SH-SY5Y (cell line): ENCODE data around the gene SLC2A2.

Experiments
- GATA2 ChIP-seq: IDR thresholded peaks from 2 replicates; pipeline ENCODE4 v1.6.1; 2011; ENCODE audit warnings: mild to moderate bottlenecking, low read depth, low read length
- GATA3 ChIP-seq: IDR thresholded peaks from 2 replicates; pipeline ENCODE4 v1.6.1; 2011; ENCODE audit warnings: low read depth, mild to moderate bottlenecking, low read length, moderate library complexity

SLC2A2 gene

DNA sequence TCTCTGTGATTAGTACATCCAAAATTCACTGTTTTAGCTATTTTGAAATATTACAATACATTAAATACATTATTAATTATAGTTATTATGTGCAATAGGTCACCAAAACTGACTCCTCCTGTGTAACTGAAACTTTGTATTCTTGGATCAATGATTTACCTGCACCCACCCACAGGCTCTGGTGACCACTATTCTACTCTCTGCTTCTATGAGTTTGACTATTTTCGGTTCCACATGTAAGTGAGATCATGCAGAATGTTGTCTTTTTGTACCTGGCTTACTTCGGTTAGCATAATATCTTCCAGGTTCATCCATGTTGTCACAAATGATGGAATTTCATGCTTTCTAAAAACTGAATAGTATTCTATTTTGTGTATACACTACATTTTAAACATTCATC lies 43.8 kb downstream of the SLC2A2 start:
- no peak for TF ChIP-seq GATA2
- no peak for TF ChIP-seq GATA3

DNA sequence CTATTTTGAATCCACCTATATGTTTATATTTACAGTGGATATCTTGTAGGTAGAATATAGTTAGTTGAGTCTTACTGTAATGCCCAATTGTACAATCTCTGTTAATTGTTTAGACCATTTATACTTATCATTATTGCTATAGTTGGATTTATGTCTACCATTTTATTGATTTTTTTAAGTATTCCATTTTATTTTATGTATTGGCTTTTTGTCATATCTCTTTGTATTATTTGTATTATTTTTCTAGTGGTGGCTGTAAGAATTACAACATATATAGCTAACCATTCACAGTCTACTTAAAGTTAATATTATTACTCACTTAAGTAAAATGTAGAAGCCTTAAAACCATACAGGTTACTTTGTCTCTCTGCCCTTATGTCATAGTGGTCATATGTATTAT lies 46.1 kb downstream of the SLC2A2 start:
- TF ChIP-seq GATA2 (no peak), GATA3 (no peak)

DNA sequence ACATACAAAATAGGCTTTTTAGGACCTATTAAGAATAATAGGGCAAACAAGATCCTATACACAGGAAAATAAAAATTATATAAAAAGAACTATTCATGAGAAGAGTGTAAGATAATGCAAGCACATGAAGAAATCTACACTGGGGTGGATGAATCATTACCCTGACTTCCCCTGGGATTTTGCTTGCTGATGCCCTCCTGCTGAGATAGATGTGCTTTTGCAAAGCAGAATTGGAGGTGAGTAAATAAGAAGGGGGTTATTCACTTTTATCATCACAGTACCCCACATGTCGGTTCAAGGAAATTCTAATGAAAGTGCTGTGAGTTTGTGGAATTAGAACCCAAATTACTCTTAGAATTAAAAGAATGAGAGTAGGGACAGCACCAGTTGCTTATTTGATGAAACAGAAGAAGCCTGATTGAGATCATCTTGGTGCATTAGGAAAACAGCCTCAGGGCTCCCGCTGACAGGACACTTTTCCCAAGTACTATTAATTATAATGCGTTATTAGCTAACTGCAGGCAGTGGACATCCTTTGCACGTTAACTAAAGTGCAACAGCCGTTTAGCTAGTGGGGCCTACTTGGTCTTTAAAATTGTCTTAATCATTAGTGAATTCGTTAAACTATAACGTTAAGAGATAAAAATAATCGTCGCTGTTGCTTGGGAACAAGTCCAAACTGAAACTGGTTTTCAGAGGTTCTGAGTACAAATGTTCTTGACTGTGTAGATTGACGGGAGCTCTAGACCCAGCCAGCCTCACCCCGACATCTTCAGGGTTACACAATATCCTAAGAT lies 48.4 kb downstream of the SLC2A2 start:
- TF ChIP-seq GATA3 = no peak
- no peak for TF ChIP-seq GATA2

DNA sequence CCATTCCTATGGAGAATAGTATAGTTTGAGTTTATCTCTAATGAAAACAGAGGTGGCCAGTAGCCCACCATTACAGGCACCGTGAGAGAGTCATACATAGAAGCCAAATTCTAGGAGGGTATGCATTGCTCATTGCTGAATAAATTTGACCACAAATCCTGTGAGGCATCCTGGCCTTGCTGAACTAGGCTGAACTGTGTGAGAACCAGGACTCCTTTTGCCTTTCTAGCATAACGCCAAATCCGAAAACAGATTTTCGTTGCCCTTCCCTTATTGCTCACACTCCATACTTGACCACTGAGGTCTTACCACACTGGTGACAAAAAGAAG lies 50.4 kb downstream of the SLC2A2 start:
- TF ChIP-seq GATA2 = no peak
- TF ChIP-seq GATA3 = no peak

DNA sequence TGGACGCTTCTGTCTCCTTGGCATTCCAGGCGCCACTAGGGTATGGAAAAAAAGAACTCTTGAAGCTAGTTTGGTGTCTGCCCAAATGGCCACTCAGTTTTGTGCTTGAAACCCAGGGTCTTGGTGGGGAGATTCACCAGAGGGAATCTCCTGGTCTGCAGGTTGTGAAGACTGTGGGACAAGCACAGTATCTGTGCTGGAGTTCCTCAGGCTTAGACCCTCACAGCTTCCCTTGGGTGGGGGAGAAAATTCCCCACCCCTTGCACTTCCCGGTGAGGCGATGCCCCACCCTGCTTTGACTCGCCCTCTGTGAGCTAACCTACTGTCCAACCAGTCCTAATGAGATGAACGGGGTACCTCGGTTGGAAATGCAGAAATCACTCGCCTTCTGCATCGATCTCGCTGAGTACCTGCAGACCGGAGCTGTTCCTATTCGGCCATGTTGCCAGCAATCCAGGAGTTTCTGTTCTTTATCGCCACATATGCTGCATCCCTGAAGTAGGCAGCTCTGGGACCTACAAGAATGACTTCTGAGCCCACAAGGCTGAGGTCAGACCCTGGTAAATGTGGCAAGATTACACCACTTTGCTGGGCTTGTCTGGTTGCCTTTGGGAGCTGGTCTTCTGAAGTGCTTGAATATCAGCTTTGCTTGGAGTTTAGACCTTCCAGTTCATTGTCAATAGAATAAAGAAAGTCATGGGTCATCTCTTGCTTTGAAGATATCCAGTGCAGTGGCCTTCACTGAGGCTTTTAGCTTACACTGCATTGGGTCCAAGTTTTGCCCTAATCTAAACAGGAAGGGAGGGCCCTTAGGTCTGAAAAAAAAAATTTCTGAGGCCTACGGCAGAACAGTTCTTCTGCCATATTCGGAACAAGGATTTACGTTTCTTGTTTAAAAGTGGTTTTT lies 51.0 kb downstream of the SLC2A2 start:
- no peak for TF ChIP-seq GATA2
- TF ChIP-seq GATA3 = no peak

DNA sequence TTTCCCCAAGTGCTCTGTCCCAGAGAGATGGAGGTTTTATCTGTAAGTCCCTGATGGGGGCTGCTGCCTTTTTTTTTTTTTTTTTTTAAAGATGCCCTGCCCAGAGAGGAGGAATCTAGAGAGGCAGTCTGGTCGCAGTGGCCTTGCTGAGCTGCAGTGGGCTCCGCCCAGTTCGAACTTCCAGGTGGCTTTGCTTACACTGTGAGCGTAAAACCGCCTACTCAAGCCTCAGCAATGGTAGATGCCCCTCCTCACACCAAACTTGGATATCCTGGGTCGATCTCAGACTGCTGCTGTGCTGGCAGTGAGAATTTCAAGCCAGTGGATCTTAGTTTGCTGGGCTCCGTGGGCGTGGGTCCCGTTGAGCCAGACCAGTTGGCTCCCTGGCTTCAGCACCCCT lies 51.6 kb downstream of the SLC2A2 start:
- TF ChIP-seq GATA3 = no peak
- TF ChIP-seq GATA2 = no peak

DNA sequence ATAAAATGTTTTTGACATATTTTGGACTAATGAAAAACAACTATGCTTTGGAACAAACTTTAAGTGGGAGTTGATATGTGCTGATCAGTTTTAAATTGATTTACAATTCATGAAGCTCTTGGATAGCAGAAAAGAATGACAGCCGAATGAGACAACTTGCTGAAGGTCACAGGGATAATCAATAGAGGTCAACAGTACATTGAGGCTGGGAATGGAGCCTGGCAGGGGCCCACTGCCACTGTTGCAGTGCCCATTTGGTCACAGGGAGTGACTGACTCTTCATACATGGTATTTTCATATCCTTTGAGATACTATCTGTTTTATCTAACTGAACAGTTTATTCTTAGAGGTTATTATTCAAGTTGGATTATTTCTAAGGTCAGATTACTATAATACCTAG lies 59.4 kb downstream of the SLC2A2 start:
- no peak for TF ChIP-seq GATA2
- no peak for TF ChIP-seq GATA3

DNA sequence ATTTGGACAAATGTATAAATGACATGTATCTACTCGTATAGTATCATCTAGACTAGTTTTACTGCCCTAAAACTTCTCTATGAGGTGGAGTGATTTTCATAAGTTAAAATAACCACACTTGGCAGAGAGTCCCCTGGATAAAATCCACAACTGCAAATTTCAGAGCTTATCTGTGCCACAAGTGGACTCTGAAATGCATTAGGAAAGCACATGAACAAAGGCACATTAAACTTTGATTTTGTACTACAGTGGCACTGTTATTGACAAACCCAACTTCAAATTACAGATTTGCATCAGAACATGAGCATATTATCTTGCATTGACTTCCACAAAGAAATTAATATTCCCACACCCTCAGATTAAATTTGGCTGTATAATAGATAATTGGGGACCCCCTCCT lies 60.0 kb downstream of the SLC2A2 start:
- no peak for TF ChIP-seq GATA2
- no peak for TF ChIP-seq GATA3

DNA sequence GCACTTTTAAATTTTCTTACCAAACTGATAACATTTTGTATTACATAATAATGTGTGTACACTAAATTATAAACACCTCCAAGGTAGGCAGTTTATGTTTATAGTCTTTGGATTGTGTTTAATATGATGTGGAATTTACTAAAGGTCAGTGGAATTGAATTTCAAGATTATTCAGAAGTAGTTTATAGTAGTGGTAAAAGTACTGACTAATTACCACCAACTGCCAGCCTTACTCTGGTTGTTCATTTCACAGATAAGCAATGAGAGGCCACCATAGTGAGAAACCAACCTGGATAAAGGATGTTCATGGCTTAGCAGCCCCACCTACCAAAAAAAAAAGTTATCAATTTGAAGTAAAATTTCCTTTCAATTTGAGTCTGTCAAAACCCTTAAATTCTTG lies 64.1 kb downstream of the SLC2A2 start:
- TF ChIP-seq GATA3 (no peak), GATA2 (no peak)

DNA sequence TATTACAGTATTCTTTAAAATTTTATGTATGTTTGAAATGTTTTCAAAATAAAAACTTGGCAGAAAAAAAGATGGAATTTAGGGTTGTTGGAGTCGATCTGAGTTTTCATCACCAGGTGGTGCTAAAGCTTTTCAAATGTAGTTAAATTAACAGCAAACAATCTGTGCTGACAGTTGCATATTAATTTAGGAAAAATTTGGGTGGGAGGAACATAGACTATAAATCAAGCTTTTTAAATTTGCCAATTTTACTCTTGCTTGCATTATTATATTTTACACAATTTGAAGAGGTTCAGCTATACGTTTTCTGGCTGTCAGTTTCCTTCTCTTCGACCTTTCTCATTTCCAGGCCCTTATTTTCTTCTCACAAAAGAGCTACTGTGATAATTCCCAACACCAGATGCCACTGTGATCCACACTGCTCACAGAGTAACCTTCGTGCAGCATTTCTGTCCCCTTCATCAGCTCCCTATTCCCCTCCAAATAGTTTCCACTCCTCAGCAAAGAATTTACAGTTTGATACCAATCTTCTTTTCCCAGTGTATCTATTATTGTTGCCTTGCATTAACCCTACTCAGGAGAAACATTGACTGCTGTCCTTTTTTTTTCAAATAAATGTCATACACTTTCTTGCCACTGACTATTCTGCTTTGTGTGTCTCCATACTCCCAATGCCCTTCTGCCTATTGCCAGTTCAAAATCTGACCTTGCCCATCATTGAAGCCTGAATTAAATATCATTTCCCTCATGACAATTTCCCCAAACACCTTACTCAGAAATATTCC lies 64.7 kb downstream of the SLC2A2 start:
- TF ChIP-seq GATA3 = no peak
- TF ChIP-seq GATA2 = no peak

DNA sequence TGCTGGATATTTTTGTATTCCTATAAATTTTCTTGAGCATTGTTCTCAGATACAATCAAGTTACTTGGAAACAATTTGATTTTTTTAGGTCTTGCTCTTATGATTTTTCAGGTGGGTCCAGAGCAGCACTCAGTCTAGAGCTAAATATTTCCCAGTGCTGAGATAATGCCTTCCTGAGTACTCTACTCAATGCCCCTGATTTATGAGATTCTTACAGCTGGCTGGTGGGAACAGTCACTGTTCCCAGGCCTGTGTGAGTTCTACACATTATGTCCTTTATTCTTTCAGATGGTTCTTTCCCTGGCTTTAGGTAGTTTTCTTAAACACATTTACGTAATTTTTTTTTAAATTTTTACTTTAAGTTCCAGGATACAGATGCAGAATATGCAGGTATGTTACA lies 67.1 kb downstream of the SLC2A2 start:
- TF ChIP-seq GATA3 = no peak

DNA sequence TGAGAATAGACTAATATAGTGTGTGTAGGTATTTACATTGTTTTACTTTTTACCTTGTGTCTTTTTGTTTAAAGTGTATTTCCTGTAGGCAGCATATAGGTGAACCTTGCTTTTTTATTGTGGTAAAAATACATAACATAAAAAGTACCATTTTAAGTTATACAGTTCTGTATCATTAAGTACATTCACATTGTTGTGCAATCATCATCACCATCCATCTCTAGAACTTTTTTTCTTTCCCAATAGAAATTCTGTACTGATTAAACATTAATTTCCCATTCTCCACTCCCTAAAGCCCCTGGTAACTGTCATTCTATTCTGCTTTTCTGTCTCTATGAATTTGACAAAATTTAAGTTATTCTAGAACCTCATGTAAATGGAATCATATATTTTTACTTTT lies 69.9 kb downstream of the SLC2A2 start:
- TF ChIP-seq GATA2 (no peak), GATA3 (no peak)

DNA sequence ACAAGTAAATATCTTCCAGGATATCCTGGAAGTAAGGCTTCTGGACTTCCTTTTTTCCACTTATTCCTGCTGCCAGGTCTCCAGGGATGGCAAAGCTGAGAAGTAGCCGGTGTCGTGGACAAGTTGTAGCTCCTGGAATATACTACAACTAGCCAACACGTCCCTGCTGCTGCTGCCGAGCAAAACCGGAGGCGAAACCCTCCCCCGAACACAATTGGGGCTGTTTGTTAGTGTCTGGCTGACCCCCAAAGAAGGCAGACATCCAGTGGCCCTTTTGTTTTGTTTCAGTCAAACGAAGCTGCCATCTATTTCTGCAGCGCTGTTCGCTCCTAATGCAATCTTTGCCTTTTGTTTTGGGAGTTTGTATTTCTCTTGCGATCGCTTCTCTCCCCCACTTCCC lies 72.8 kb downstream of the SLC2A2 start:
- TF ChIP-seq GATA2 = no peak
- TF ChIP-seq GATA3 = no peak

DNA sequence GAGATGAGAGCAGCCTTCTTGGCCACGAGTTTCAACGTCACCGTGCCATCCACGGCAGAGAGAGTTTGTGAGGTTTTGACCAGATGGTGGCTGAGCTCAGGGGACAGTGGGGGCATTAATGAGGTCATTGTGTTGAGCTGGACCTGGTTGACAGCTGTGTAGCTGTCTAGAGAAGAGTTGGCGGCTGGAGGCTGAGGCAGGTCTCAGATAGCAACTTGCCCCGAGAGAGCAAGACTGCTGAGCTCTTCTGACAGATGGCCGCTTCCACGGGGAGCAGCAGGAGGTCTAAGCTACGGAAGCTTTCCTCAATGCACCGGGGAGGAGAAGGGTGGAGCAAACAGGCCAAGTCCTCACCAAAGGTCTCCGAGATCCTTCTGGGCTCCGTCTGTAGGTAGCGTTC lies 73.3 kb downstream of the SLC2A2 start:
- TF ChIP-seq GATA2 (no peak), GATA3 (no peak)
